ENCODE data around the gene DEPDC1B.

DNA sequence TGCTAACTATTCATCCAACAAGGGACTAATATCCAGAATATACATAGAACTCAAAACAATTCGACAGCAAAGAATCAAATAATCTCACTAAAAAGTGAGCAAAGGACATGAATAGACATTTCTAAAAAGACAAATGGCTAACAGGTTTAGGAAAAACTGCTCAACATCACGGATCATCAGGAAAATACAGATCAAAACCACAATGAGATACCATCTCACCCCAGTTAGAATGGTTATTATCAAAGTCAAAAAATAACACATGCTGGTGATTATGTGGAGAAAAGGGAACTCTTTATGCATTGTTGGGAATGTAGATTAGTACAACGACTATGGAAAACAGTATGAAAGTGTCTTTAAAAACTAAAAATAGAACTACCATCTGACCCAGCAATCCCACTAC is 150.1 kb downstream of the DEPDC1B start:
- TF ChIP-seq ZNF140 (tag by site-specific recombination; IDR thresholded peaks at IDR 0.05), result no peak
- no peak for TF ChIP-seq HIC1 (tag by site-specific recombination; IDR thresholded peaks at IDR 0.05)
- TF ChIP-seq ZNF211 (tag by site-specific recombination; IDR thresholded peaks at IDR 0.05; ENCODE audit: low read depth), result no peak
- no peak for TF ChIP-seq ZNF114 (tag by site-specific recombination; IDR thresholded peaks at IDR 0.05)
- no peak for TF ChIP-seq CTCF (tag by site-specific recombination; IDR thresholded peaks at IDR 0.05)
- TF ChIP-seq SP3 (tag by site-specific recombination; IDR thresholded peaks at IDR 0.05), result no peak
- TF ChIP-seq PBX3 (CRISPR knock-in tag; IDR thresholded peaks at IDR 0.05), result no peak
- TF ChIP-seq ZNF473 (tag by site-specific recombination; IDR thresholded peaks at IDR 0.05), result no peak
- TF ChIP-seq ZNF350 (tag by site-specific recombination; IDR thresholded peaks at IDR 0.05), result no peak
- TF ChIP-seq ZNF175 (tag by site-specific recombination; IDR thresholded peaks at IDR 0.05), result no peak
- no peak for TF ChIP-seq ZBTB49 (tag by site-specific recombination; IDR thresholded peaks at IDR 0.05; ENCODE audit: low read depth)
